HG03135 (cell line): ENCODE results near the gene REV1.
"Not testable (repeated sequence)": the region's sequence is repeated elsewhere in the genome, so short reads cannot be mapped to it uniquely, and the experiment has no call there.

Experiments
- ATAC-seq: cut with Tn5 transposase; IDR thresholded peaks from one replicate; pipeline ENCODE4 v1.9.1; 2021; ENCODE audit warnings: mild to moderate bottlenecking, moderate library complexity; ENCODE audit not compliant: unreplicated experiment

REV1 gene

GRCh38 chr2:99404797-99405669, 84.8 kb downstream of the REV1 start:
- ATAC-seq = no peak

GRCh38 chr2:99404039-99404796, 85.6 kb downstream of the REV1 start:
- no peak for ATAC-seq

- ATAC-seq = no peak
Measured at GRCh38 chr2:99403524-99403923, 86.3 kb downstream of the REV1 start.

DNA sequence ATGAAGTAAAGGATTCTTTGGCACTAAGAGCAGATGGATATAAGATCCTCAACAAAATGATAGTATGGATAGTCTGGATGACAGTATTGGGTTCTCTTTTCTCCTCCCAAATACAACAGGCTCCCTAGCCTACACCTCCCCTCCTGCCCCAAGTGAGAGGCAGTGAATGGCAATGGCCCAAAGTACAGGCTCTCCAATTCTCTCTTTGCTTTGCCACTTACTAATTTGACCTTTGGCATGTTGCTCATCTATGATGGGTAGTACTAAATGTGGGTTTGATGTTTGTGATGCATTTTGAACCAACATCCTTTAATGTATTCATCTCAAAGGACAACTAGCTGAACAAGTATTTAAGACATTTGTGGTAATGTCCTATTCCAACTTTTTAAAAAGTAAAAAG, 86.7 kb downstream of the REV1 start:
- no peak for ATAC-seq

DNA sequence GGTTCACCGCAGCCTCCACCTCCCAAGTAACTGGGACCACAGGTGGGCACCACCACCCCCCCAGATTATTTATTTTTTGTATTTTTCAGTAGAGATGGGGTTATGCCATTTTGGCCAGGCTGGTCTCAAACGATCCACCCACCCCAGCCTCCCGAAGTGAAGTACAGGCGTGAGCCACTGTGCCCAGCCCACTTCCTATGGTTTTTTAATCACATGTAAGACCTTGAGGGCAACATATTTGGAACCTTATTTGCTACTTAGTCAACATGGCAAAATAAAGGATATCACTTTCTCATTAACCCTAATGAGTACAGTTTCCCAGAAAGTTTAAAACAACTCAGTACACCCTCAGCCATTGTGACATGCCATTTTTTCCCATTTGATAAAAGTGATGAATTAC, 88.0 kb downstream of the REV1 start:
- ATAC-seq = no peak

DNA sequence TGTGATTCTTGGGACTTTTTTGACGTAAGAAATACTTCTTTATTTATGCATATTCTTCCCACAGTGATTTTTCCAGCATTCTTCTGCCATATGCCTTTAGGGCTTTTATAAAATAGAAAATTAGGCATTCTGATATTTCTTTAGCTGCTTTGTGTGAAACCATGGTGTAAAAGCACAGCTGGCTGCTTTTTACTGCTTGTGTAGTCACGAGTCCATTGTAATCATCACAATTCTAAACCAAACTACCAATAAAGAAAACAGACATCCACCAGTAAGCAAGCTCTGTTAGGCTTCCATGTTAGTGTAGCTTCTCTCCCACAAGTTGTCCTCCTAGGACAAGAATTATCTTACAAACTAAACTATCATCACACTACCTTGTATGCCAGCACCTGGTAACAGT, 90.0 kb downstream of the REV1 start:
- ATAC-seq = no peak

- ATAC-seq = no peak
Measured at GRCh38 chr2:99399063-99399462, 90.8 kb downstream of the REV1 start.

DNA sequence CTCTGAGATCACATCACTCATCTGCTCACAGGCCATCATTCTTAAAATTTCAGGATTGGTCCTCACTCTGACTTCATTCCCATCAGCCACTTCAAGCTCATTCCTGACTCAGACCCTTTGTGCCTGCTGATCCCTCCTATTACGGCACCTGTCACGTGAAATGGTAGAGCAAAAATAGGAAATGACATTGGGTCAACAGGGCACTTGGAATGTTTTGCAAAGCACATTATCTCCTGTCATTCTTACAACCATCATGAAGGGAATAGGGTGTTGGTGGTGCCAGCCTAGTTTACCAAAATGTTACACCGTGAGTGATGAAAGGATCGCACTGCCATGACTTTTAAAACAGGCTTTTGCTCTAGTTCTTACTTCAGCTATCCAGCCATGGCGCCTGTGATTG, 91.5 kb downstream of the REV1 start:
- ATAC-seq = no peak

- no peak for ATAC-seq
Measured at GRCh38 chr2:99397266-99397920, 92.4 kb downstream of the REV1 start.

DNA sequence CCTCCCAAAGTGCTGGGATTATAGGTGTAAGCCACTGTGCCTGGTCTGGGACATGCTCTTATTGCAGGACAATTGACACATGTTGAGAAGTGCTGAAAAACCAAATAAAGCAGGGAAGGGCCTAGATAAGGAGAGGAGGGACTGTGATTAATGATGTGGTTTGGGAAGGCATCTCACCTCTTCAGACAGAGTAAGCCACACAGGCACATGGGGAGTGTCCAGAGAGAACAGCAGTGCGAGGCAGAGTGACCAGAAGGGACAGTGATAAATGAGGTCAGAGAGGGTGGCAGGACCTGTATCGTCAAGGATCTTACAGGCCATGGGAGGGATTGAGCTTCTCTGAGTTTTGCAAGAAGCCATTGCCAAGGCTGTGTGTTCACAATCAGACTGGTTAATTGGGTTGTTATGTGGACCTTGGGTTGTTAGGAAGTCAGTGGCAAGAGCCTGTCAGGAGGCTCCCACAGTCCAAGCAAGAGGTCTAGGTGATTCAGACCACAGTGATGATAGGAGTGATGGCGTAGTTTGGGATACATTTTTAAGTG, 94.2 kb downstream of the REV1 start:
- ATAC-seq = no peak

- no peak for ATAC-seq
Measured at GRCh38 chr2:99389946-99390345, 99.9 kb downstream of the REV1 start.

- no peak for ATAC-seq
Measured at GRCh38 chr2:99389371-99389770, 100.4 kb downstream of the REV1 start.

DNA sequence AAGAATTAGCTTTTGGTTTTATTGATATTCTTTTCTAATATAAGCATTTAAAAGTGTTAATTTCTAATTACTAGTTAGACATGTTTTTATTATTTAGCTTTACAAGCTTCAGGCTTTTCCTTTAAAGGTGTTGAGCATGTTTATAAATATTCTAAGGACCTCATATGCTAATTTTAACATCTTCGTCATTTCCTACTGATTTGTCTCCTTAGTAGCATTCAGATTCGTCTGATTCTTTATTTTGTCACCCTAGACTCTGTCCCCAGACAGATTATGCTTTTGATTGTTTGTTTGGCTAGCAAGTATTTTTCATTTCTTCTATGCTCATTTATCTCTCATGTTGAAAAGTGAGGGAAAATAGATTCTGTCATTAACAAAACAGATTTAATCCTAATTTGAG, 100.9 kb downstream of the REV1 start:
- ATAC-seq = no peak

GRCh38 chr2:99386011-99386410, 103.8 kb downstream of the REV1 start:
- ATAC-seq = no peak

- no peak for ATAC-seq
Measured at GRCh38 chr2:99382143-99382542, 107.7 kb downstream of the REV1 start.

DNA sequence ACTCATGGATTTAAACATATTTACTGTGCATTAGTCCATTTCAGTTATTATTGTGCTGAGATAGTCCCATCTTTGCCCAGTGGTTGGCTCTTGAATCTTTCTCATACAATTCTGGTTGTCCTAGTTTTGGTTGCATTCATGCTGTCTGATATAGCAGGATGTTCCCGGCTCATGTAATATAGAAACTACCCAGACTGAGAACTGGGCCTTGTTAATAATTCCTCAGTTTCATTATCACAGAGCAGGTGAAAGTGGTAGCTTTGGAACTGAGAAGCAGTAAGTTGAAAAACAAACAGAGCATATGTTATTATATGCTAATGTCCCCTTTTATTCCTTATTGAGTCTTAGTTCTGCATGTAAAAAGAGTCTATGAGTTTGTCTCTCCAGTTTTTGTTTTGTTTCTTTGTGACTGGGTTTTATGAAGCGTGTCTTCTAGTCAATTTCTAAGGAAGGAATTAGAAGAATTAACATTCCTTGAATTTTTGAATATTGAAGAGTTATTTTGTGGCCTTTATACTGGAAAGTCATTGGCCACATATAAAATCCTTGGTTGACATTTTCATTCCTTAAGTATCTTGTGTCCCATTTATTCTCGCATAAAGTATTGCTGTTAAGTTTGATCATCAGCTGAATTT, 109.3 kb downstream of the REV1 start:
- no peak for ATAC-seq

- no peak for ATAC-seq
Measured at GRCh38 chr2:99377879-99378278, 111.9 kb downstream of the REV1 start.

DNA sequence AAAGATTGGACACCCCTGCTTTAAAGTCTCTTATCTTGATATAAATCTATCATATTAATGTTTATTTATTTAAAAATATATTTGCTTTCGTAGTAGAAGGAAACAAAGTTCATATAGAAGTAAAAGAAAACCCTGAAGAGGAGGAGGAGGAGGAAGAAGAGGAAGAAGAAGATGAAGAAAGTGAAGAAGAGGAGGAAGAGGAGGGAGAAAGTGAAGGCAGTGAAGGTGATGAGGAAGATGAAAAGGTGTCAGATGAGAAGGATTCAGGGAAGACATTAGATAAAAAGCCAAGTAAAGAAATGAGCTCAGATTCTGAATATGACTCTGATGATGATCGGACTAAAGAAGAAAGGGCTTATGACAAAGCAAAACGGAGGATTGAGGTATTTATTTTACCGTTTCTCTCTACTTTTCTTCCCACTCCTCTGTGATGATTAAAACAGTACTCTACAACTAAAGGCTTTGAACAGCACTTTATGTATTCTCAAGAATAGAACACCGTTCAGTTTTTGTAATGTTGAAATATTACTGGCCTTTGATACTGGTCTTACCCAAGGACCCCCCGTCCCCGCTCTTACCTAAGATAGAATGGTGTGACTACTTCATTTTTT, 113.5 kb downstream of the REV1 start:
- no peak for ATAC-seq

DNA sequence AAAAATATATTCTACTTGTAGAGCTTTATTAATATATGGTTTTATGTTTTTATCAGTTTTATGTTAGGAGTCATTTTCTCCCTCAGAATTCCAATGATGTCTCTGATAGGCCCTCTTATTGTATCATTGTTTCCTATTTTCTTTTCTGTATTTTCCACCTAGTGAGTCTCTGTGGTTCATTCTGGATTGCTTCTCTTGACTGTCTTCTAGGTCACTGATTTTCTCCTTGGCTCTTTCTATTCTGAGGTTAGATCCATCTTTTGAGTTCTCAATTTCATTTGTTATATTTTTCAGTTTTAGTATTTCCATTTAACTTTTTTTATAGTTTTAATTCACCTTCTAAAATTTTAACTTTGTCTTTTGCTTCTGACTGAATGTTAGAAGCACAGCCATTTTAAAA, 115.1 kb downstream of the REV1 start:
- ATAC-seq = no peak

DNA sequence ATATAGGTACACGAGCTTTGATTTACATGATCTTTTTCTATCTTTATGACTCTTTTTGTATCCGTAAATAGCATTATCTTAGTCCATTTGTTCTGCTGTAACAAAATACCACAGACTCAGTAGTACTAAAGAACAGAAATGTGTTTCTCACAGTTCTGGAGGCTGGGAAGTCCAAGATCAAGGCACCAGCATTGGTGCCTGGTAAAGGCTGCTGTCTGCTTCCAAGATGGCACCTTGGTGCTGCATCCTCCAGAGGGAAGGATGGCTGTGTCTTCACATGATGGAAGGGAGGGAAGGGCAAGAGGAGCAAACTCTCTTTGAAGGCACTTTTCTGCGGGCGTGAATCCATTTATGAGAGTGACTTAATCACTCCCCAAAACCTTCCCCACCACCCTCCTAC, 116.7 kb downstream of the REV1 start:
- no peak for ATAC-seq

DNA sequence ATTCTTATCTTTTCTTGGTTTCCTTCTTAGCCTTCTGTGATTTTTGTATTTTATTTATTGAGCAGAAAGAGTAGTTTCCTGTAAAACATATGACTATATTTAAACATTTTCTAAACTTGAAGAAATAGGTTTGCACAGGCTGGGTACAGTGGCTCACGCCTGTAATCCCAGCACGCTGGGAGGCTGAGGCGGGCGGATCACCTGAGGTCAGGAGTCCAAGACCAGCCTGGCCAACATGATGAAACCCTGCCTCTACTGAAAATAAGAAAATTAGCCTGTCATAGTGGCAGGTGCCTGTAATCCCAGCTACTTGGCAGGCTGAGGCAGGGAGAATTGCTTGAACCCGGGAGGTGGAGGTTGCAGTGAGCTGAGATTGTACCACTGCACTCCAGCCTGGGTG, 121.0 kb downstream of the REV1 start:
- ATAC-seq = not testable (repeated sequence)
